ENCODE data around the gene ZNF117. TPM values are rescaled to one million over a fixed set of nuclear protein-coding genes. Genes with fewer than 3 reads are reported as not detected.
"Not testable (repeated sequence)": the region's sequence is repeated elsewhere in the genome, so short reads cannot be mapped to it uniquely, and the experiment has no call there.

ZNF117 gene
- total and polyA plus RNA-seq, 2 donors (not counting 1 experiment from before 2014, with no cell fraction given): 5.2 to 9.2 TPM

GRCh38 chr7:64938540-64938939 lies 52.3 kb downstream of the ZNF117 start:
- H3K9ac ChIP-seq (ENCODE audit: low read length): no peak overlapping the region
- Mint-ChIP-seq H3K9me3 (ENCODE audit: insufficient read depth) (no peaks in the 10 kb centered on the region), H3K27ac (no peak overlapping the region), H3K27me3 (no peaks in the 10 kb centered on the region), H3K4me1 (no peaks in the 10 kb centered on the region), H3K4me3 (no peak overlapping the region)
- CTCF ChIA-PET: interaction anchor here (1.3 to 2.2 kb wide), 2 partner anchors 10 to 13 kb away, joined by 4 to 7 read pairs; no protein-coding TSS in a partner anchor
- WGBS (ENCODE audit: insufficient coverage): no CpG with 5 or more reads among the region's 1 CpG
- no peak for ATAC-seq (ENCODE audit: low read depth)
- H2AFZ ChIP-seq (ENCODE audit: insufficient read depth, low read depth, low read length, poor library complexity, severe bottlenecking): no peak overlapping the region
- no peaks in the 10 kb centered on the region for H3K79me2 ChIP-seq (ENCODE audit: control insufficient read depth, insufficient read depth, low read length)
- no peaks in the 10 kb centered on the region for H3K36me3 ChIP-seq (replicated peaks in 1 of 2; ENCODE audit: control extremely low read depth in 1 of 2, control insufficient read depth in 1 of 2, extremely low read depth in 1 of 2, insufficient read depth in 2 of 2, low read length in 1 of 2)
- POLR2A ChIA-PET: no interaction called here
- H3K27ac ChIP-seq (ENCODE audit: low read length in 2 of 2): no peak overlapping the region
- H3K4me3 ChIP-seq (ENCODE audit: control extremely low read depth in 1 of 5, extremely low read depth in 1 of 5, insufficient read depth in 1 of 5, low read depth in 2 of 5, low read length in 4 of 5): no peak overlapping the region
- no peaks in the 10 kb centered on the region for H4K20me1 ChIP-seq (ENCODE audit: control insufficient read depth, insufficient read depth, low read length, poor library complexity, severe bottlenecking)
- intact Hi-C loops (cut with micrococcal nuclease): no loop called here
- no peak for TF ChIP-seq EZH2 (IDR thresholded peaks at IDR 0.05; ENCODE audit: borderline replicate concordance, insufficient read depth, low read depth, low read length, poor library complexity, severe bottlenecking)
- TF ChIP-seq, protein P1, sequence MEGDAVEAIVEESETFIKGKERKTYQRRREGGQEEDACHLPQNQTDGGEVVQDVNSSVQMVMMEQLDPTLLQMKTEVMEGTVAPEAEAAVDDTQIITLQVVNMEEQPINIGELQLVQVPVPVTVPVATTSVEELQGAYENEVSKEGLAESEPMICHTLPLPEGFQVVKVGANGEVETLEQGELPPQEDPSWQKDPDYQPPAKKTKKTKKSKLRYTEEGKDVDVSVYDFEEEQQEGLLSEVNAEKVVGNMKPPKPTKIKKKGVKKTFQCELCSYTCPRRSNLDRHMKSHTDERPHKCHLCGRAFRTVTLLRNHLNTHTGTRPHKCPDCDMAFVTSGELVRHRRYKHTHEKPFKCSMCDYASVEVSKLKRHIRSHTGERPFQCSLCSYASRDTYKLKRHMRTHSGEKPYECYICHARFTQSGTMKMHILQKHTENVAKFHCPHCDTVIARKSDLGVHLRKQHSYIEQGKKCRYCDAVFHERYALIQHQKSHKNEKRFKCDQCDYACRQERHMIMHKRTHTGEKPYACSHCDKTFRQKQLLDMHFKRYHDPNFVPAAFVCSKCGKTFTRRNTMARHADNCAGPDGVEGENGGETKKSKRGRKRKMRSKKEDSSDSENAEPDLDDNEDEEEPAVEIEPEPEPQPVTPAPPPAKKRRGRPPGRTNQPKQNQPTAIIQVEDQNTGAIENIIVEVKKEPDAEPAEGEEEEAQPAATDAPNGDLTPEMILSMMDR (IDR thresholded peaks at IDR 0.05): no peak
- H3K4me2 ChIP-seq (replicated peaks; ENCODE audit: low read depth, low read length, poor library complexity, severe bottlenecking): no peak overlapping the region
- peaks cover 6 to 24% (median 10%) of the 10 kb centered on the region in 3 donors for H3K9me3 ChIP-seq (ENCODE audit: control extremely low read depth in 1 of 3, control insufficient read depth in 2 of 3, insufficient read depth in 1 of 3, low read length in 2 of 3)
- no peaks in the 10 kb centered on the region for H3K4me1 ChIP-seq (ENCODE audit: control insufficient read depth in 2 of 2, insufficient read depth in 2 of 2, low read length in 2 of 2)
- H3K27me3 ChIP-seq (replicated peaks in 1 of 4; ENCODE audit: control extremely low read depth in 1 of 4, control insufficient read depth in 3 of 4, insufficient read depth in 4 of 4, low read length in 3 of 4): no peaks in the 10 kb centered on the region
- DNase-seq: no peak

DNA sequence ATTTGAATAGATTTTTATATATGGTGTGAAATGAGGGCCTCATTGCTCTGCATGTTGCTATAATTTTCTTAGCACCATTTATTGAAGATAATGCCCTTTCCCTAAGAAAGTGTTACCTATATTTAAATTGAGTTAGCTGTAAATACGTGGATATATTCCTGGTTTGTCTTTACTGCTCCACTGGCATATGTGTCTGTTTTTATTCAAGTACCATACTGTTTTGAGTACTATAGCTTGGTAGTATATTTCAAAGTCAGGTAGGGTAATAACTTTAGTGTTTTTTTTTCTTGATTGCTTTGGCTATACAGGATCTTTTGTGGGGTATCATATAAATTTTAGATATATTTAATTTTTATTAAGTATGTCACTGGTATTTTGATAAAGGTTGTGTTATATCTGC lies 56.4 kb downstream of the ZNF117 start:
- intact Hi-C loops (cut with micrococcal nuclease): no loop called here
- Mint-ChIP-seq H3K27ac (no peak overlapping the region), H3K4me3 (no peak overlapping the region), H3K27me3 (no peaks in the 10 kb centered on the region), H3K9me3 (ENCODE audit: insufficient read depth) (peaks cover 5% of the 10 kb centered on the region), H3K4me1 (no peaks in the 10 kb centered on the region)
- WGBS (ENCODE audit: insufficient coverage): no CpG with 5 or more reads among the region's 1 CpG
- H3K9ac ChIP-seq (ENCODE audit: low read length): no peak overlapping the region
- no peaks in the 10 kb centered on the region for H3K36me3 ChIP-seq (replicated peaks in 1 of 2; ENCODE audit: control extremely low read depth in 1 of 2, control insufficient read depth in 1 of 2, extremely low read depth in 1 of 2, insufficient read depth in 2 of 2, low read length in 1 of 2)
- no peak overlapping the region for H2AFZ ChIP-seq (ENCODE audit: insufficient read depth, low read depth, low read length, poor library complexity, severe bottlenecking)
- ATAC-seq (ENCODE audit: low read depth): no peak
- no peak overlapping the region for H3K4me2 ChIP-seq (replicated peaks; ENCODE audit: low read depth, low read length, poor library complexity, severe bottlenecking)
- POLR2A ChIA-PET: no interaction called here
- H4K20me1 ChIP-seq (ENCODE audit: control insufficient read depth, insufficient read depth, low read length, poor library complexity, severe bottlenecking): no peaks in the 10 kb centered on the region
- no peaks in the 10 kb centered on the region for H3K79me2 ChIP-seq (ENCODE audit: control insufficient read depth, insufficient read depth, low read length)
- TF ChIP-seq, protein P1 (IDR thresholded peaks at IDR 0.05): no peak
- no peak for TF ChIP-seq EZH2 (IDR thresholded peaks at IDR 0.05; ENCODE audit: borderline replicate concordance, insufficient read depth, low read depth, low read length, poor library complexity, severe bottlenecking)
- H3K9me3 ChIP-seq (ENCODE audit: control extremely low read depth in 1 of 3, control insufficient read depth in 2 of 3, insufficient read depth in 1 of 3, low read length in 2 of 3): peaks cover 8 to 25% (median 22%) of the 10 kb centered on the region in 3 donors
- H3K4me1 ChIP-seq (ENCODE audit: control insufficient read depth in 2 of 2, insufficient read depth in 2 of 2, low read length in 2 of 2): no peaks in the 10 kb centered on the region
- CTCF ChIA-PET: interaction anchor here (1.1 kb wide), 1 partner anchor 12 kb away, joined by 3 read pairs; no protein-coding TSS in a partner anchor
- H3K27me3 ChIP-seq (replicated peaks in 1 of 4; ENCODE audit: control extremely low read depth in 1 of 4, control insufficient read depth in 3 of 4, insufficient read depth in 4 of 4, low read length in 3 of 4): no peaks in the 10 kb centered on the region
- no peak overlapping the region for H3K4me3 ChIP-seq (ENCODE audit: control extremely low read depth in 1 of 5, extremely low read depth in 1 of 5, insufficient read depth in 1 of 5, low read depth in 2 of 5, low read length in 4 of 5)
- H3K27ac ChIP-seq (ENCODE audit: low read length in 2 of 2): no peak overlapping the region
- DNase-seq: no peak

- CTCF ChIA-PET; POLR2A ChIA-PET; ATAC-seq (ENCODE audit: low read depth); H3K27ac Mint-ChIP-seq; H3K4me1 ChIP-seq (ENCODE audit: control insufficient read depth in 2 of 2, insufficient read depth in 2 of 2, low read length in 2 of 2); H3K27ac ChIP-seq (ENCODE audit: low read length in 2 of 2); H3K4me3 ChIP-seq (ENCODE audit: control extremely low read depth in 1 of 5, extremely low read depth in 1 of 5, insufficient read depth in 1 of 5, low read depth in 2 of 5, low read length in 4 of 5); intact Hi-C loops (cut with micrococcal nuclease); H2AFZ ChIP-seq (ENCODE audit: insufficient read depth, low read depth, low read length, poor library complexity, severe bottlenecking); H3K27me3 ChIP-seq (replicated peaks in 1 of 4; ENCODE audit: control extremely low read depth in 1 of 4, control insufficient read depth in 3 of 4, insufficient read depth in 4 of 4, low read length in 3 of 4); H4K20me1 ChIP-seq (ENCODE audit: control insufficient read depth, insufficient read depth, low read length, poor library complexity, severe bottlenecking); H3K4me1 Mint-ChIP-seq; DNase-seq; H3K79me2 ChIP-seq (ENCODE audit: control insufficient read depth, insufficient read depth, low read length); H3K4me3 Mint-ChIP-seq; H3K27me3 Mint-ChIP-seq; H3K4me2 ChIP-seq (replicated peaks; ENCODE audit: low read depth, low read length, poor library complexity, severe bottlenecking); H3K9ac ChIP-seq (ENCODE audit: low read length): not testable (repeated sequence)
- H3K9me3 Mint-ChIP-seq (ENCODE audit: insufficient read depth): peaks cover 27% of the 10 kb centered on the region
- Histone ChIP-seq H3K9me3 (ENCODE audit: control extremely low read depth in 1 of 3, control insufficient read depth in 2 of 3, insufficient read depth in 1 of 3, low read length in 2 of 3) (peaks cover 10 to 41% (median 35%) of the 10 kb centered on the region in 3 donors), H3K36me3 (replicated peaks in 1 of 2; ENCODE audit: control extremely low read depth in 1 of 2, control insufficient read depth in 1 of 2, extremely low read depth in 1 of 2, insufficient read depth in 2 of 2, low read length in 1 of 2) (peaks cover 15 to 35% of the 10 kb centered on the region in 2 experiments)
- WGBS (ENCODE audit: insufficient coverage): no CpG with 5 or more reads among the region's 4 CpGs
Measured at GRCh38 chr7:64928252-64929187, 62.3 kb downstream of the ZNF117 start.
